GM20431 (cell line): Measurements from ENCODE around the gene CKAP5.
"Not testable (repeated sequence)": the region's sequence is repeated elsewhere in the genome, so short reads cannot be mapped to it uniquely, and the experiment has no call there.

ENCODE experiments used
- in situ Hi-C: fragments of 300-500 bp; cut with MseI, MboI; formaldehyde crosslinking; loops from one replicate; pipeline ENCODE4 v1.15.0; 2020; ENCODE audit warnings: low sequenced_read_pairs; ENCODE audit not compliant: unreplicated experiment

Gene CKAP5

DNA sequence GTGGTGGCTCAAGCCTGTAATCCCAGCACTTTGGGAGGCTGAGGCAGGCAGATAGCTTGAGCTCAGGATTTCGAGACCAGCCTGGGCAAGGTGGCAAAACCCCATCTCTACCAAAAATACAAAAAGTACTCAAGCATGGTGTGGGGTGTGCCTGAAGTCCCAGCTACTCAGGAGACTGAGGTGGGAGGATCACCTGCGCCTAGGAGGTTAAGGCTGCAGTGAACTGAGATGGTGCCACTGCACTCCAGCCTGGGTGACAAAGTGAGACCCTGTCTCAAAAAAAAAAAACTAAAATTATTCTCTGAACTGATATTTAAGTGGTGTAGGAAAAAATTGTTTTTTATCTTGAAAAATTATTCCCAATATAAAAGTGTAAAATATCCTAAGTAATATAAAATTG lies 46.4 kb downstream of the CKAP5 start:
- in situ Hi-C loops, result not testable (repeated sequence)

DNA sequence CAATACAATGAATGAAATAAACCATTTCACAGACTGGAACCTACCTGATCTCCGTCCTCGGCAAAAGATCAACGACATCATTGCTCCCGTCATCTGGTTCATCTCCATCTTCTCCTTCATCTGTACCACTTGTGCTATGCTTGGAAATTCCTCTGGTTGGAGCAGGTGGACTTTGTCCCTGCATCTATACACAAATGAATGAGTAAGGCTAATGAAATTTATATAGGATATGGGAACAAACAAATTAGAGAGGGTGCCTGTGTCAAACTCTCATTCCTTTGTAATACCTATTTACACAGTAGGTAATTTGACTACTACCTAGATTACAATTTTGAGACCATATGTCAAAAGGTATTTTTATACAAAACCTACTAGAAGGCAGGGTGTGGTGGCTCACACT lies 67.7 kb downstream of the CKAP5 start:
- in situ Hi-C loops, result no loop called here

DNA sequence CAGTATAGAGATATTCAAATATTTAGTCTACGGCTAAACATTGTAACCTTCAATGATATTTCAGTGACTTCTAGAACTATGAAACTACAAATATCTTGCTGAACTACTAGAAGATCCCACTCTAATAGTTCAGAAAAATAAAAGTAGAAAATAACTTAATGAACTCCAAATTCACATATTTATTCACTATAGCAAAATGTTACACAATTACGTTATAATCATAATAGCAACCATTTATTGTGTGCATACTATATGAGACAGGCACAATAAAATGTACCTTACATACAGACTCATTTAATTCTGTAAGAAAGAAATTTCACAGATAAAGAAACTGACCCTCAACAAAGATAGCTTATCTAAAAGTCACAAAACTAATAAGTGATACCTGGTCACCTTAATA lies 69.2 kb downstream of the CKAP5 start:
- in situ Hi-C loops, result no loop called here

DNA sequence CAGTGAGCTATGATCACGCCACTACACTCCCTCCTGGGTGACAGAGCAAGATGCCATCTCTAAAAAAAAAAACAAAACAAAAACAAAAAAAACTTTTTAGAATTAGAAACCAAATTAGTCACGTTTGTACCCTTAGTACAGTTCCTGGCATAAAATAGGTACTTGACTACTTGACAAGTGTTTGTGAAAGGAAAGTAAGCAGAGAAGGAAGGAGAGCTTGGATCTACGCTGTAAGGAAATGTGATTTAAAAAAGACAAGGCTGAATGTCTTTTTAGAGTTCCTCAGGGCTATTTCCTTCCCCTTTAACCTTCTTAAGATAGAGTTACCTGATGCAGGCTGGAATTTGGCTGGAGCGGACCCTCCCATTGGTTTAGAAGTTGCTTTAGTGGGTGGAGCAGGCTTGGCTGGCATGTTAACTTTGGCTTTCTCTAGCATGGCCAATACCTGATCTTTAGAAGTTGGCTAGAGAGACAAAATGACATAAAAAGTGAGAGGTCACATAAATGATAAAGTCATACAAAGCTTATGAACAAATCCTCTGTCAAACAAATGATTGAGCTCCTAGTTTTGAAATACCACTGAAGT lies 76.4 kb downstream of the CKAP5 start:
- in situ Hi-C loops, result no loop called here

DNA sequence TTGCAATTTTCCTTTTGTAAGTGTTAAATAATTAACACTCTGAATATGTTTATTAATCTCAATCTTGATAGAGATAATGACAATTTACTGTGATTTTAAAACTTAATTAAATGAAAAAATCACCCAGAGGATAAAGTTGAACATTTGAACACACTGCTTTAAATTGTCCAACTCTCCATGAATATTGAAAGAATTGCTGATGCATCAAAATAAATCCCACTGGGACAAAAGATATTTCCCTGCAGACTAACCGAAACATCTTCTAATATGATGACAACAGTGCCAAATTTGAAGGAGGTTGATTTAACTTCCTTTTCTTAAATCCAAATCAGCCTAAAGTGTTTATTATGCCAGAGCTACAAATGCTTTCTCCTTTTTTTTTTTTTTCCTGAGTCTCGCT lies 79.4 kb downstream of the CKAP5 start:
- in situ Hi-C loops, result no loop called here

DNA sequence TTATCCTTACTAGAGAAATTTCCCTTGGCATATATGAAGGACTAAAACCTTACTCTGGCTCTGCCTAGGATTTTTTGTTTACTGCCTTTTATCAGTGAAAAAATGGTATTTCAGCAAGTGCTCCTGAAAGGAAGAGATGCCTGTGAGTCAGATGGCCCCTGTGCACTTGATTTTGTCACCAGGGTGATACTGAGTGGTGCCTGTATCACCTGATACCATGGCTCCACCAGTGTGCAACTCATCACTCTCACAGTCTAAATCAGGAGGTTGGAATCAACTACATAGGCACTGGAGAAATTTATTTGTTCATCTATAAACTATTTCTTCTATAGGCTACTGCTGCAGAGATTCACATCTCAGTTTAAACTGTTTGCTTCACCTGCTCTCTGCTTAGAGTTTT lies 83.8 kb downstream of the CKAP5 start:
- in situ Hi-C loops, result no loop called here

DNA sequence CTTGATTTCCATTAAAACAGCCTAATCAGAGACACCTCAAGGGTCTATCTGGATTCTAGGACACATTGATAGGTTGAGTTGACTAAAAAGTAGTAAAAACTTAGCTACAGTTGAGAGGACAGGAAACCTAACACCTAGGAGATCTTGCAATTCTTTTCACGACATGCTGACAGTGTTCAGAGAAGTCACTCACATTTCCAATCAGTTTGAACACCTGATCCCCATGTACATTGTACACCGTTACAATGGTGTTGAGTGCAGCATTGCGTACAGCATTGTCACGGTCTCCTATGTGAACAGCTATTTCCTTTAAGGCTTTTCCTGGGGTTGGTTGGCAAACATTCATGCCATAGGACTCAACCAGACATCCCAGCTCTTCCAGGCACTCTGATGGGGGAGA lies 84.3 kb downstream of the CKAP5 start:
- in situ Hi-C loops, result no loop called here

DNA sequence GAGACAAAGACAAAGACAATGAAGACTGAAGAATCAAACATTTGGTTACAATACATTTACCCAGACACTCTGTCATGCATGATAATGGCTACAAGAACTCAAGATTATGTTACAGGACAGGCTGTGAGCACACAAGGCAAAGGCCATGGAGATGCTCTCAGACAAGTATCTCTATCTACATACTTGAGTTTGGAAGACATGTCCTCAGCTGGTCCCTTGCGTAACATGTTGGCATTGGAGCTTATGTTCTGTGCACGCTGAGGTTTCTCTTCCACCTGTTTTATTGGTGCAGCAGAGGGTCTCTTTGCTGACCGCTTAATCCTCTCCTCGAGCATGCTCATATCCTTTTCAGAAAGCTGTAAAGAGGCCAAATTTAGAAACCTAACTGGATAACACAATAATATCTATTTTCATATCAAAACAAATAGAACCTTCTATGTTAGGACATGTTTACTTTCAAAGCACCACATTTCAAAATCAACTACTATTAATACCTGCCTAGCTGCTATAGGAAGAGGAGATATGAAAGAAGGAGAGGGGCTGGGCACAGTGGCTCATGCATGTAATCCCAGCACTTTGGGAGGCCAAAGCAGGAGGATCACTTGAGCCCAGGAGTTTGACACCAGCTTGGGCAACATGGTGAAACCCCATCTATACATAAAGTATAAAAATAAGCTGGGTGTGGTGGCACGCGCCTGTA lies 85.5 kb downstream of the CKAP5 start:
- in situ Hi-C loops, result no loop called here

DNA sequence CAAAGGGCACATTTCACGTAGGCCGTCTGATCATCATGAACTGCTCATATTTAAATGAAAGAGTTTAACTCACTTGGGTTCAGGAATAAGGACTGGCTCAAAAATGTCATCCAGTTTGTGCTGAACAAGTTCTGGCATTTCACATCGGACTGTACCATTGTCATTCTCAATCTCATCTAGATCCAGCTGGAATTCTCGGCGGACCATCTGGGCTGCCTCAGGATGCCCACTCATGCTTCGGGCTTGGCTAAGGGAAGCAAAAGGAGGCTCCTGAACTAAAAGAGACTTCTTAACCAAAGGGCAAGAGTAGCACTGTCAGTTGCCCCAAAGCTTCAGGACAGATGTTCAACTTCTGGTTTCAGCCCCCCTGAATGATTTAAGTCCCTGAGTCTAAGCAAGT lies 86.9 kb downstream of the CKAP5 start:
- in situ Hi-C loops, result no loop called here

DNA sequence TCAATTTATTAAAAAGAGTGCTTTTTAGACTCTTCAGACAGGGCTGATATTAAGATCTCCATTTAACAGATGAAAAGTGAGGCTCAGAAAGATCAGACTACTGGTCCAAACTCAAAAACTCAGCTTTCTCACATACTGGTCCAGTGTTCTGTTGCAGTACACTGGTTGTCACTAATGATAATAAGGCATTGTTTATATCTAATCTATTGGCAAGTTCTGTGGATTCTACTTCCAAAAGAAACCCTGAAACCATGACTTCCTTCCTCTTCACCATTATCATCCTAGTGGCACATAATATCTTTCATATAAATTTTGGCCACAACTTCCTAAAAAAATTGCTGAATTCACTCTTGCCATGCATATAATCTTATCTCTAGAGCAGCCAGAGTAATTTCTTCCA lies 90.1 kb downstream of the CKAP5 start:
- in situ Hi-C loops, result no loop called here

DNA sequence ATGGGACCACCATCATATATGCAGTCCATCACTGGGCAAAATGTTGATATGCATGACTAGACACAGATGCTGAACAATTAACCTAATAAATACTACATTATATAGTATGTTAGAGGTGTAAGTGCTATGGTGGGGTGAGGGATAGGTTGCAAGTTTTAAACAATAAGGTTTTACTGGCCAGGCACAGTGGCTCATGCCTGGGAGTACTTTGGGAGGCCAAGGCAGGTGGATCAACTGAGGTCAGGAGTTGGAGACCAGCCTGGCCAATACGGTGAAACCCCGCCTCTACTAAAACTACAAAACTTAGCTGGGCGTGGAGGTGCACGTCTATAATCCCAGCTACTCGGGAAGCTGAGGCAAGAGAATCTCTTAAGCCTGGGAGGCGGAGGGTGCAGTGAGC lies 98.9 kb downstream of the CKAP5 start:
- in situ Hi-C loops, result no loop called here

DNA sequence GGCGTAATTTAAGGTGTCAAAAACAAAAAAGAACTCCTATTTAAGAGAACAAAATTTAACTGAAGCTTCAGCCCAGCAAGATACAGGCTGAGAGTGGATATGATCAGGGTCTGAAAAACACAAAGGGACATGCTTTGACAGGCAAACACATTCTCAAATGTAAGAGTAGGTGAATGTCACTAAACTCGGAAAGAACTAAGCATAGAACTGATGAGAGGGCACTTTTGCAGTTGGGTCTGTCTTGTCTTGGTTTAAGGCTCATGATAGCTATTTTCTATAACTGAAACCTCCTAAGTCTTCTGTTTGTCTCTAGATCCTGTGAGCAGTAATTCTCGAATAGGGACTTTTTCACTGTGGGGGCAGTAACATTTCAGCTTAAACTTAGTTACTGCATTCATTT lies 100.1 kb downstream of the CKAP5 start:
- in situ Hi-C loops, result no loop called here

DNA sequence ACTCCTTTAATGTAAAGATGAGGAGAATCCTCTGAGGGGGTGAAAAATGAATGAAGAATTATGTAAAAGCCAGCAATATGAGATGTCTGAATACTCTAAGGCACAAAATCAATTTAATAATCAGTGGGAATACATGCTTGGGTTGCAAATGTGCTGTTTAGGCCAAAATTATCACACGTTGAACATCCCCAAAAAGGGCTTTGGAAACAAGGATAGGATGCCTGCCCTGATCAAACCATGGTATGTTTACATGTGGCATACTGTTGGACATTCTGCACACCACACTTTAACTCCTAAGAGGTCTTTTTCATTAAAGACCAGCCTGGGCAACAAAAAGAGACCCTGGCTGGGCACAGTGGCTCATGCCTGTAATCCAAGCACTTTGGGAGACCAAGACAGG lies 100.8 kb downstream of the CKAP5 start:
- in situ Hi-C loops, result no loop called here

DNA sequence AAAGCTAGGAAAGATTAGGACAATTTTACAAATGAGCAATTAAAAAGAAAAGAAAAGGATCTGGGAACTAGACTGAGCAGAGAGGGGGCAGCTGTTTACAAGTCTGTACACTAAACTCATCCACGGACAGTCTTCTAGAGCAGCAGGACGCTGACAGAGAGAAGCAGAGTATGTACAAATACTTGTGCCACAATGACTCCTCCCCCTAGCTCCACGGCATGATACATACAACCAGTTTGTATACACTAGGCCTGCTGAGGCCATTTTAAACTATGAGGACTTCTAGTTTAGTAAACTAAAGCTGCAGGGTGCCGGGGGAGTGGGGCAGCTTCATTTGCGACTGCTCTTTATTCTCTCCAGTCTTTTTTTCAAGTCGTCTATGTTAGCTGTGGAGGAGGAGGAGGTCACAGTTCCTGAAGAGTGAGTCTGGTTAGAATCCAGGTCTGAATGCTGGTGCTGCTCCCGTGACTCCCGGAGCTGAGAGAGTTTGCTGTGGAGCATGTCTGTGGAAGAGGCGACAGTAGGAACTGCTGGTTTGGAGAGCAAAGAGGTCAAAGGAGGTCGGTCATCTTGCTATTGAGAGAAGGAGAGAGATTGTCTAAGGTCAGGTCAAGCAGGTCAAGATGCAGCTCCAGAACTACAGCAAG lies 102.3 kb downstream of the CKAP5 start:
- in situ Hi-C loops, result no loop called here

DNA sequence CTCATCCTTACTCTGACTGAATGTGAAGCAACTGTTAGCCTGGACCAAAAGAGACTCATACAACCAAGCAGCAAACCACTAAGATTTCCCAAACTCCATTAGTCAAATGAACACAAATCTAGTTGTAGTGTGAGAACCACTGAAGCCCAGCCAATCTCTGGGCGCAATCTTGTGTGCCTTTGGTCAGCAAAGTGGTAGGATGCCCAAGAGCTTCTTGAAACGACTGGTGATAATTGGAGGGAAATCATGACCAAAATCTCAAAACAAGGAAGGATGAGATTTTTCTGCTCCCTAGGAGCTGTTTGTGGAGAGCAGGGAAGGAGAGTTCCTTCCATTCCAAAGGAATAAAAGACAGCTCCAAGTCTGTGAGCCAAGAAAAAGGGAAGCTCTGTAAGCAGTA lies 103.0 kb downstream of the CKAP5 start:
- in situ Hi-C loops, result no loop called here

DNA sequence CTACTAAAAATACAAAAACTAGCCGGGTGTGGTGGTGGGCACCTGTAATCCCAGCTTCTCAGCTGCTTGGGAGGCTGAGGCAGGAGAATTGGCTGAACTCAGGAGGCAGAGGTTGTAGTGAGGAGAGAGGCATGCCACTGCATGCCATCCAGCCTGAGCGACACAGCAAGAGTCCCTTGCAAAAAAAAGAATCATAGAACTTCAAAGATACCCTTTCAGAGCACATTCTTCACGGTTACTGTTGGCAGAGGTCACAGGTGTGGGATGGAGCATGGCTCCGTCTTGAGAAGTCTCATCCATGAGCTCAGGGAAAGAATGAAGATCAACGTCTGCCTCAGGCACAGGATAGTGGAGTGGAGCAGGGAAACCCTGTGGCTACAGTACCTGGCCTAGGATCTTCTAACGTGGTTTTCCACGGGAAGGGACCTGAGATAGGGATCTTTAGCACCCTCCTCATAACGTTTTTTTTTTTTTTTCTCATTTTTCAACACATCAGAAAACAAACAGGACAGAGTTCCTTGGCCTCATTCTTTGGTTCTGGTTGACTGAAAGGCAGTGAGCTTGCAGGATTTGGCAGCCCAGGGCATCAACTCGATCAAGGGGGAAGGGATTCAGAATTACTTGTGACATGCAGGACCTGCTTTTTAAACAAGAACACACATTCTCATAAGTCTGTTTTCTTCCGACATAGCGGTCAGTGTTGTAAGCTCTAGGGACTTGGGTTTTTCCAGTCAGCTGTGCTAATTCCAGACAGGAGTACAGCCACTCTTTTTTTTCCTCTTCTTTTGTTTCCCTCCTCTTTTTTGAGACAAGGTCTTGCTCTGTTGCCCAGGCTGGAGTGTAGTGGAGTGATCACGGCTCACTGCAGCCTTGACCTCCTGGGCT lies 104.2 kb downstream of the CKAP5 start:
- in situ Hi-C loops, result no loop called here

DNA sequence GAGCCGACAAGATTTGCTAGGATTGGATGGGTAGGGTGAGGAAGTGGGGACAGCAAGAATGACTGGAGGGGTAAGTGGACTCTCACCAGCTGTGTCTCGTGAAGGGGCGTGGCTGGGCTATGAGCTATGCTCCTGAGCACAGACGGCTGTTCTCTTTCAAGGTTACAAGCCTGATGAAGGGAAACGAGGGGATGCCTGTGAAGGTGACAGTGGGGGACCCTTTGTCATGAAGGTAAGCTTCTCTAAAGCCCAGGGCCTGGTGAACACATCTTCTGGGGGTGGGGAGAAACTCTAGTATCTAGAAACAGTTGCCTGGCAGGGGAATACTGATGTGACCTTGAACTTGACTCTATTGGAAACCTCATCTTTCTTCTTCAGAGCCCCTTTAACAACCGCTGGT lies 107.2 kb downstream of the CKAP5 start:
- in situ Hi-C loops, result no loop called here

DNA sequence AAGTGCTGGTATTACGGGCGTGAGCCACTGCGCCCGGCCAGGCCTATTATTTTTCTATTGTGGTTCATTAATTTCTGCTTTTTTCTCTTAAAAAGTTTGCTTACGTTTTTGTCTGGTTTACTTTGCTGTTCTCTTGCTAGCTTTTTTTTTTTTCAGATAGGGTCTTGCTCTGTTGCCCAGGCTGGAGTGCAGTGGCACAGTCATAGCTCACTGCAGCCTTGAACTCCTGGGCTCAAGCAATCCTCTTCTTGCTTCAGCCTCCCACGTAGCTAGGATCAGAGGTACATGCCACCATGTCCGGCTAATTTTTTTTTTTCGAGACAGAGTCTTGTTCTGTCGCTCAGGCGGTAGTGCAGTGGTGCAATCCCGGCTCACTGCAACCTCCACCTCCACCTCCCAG lies 108.4 kb downstream of the CKAP5 start:
- in situ Hi-C loops, result no loop called here

DNA sequence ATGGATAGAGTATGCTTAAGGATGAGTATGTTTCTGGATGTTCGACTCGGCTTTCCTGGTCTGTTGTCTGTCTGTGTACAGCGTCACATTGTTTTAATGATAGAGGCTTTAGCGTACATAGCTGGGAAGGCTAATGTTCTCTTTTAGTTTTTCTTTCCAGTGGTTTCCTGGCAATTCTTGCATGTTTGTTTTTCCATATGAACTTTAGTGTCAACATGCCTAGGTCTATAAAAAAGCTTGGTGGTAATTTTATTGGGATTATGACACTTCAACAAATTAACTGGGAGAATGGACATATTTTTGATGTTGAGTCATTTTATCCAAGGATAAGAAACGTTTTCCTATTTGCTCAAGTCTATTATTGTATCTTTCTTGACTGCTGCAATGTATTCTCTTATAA lies 109.5 kb downstream of the CKAP5 start:
- in situ Hi-C loops, result no loop called here

DNA sequence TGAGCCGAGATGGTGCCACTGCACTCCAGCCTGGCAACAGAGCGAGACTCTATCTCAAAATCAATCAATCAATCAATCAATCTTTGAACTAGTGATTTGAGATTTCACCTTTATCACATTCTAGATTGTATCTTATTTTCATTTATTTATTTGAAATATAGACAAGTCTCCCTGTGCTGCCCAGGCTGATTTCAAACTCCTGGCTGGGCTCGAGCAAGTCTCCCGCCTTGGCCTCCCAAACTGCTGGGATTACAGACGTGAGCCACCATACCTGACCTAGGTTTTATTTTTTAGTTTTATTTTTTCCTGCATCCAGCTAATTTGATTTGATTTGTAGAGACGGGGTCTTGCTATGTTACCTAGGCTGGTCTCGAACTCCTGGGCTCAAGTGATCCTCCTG lies 109.9 kb downstream of the CKAP5 start:
- in situ Hi-C loops, result no loop called here

DNA sequence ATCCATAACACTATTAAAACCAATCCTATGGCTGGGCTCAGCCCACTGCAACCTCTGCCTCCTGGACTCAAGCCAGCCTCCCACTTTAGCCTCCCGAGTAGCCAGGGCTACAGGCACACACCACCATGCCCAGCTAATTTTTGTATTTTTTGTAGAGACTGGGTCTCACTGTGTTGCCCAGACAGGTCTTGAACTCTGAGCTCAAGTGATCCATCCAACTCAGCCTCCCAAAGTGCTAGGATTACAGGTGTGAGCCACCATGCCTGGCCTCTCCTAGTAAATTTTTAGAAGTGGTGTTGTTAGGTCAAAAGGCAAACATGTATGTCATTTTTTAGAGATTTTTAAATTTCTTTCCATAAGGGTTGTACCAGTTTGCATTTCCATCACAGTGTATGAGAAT lies 112.8 kb downstream of the CKAP5 start:
- in situ Hi-C loops, result no loop called here
